ENCODE data around the gene GRAP2. TPM values are rescaled to one million over a fixed set of nuclear protein-coding genes. Genes with fewer than 3 reads are reported as not detected.

Gene GRAP2
- total and polyA plus RNA-seq, 9 of the 15 experiments (the other 6 are each of a cell fraction or from before 2014, with no cell fraction given) = 4.8 to 88.7 (median 60.4) TPM

DNA sequence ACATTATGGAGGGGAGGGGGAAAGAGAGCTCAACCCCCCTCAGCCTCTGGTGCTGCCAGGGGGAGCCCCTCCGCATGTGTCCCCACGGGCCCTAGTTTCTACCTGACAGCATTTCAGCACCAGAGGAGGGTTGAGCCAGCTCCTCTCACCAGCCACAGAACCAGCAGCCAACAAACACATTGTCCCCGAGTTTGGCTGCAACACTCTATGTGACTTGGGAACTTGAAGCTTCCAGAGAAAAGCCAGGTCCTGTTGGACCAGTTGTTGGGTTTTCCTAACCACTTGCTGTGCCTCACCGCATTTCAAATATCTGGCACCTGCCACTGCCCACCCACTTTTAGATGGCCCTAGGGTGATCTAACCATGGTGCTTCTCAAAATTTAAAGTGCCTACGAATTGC is 72.8 kb downstream of the GRAP2 start:
- no peak for FAIRE-seq
- Histone ChIP-seq H3K9me3 (replicated peaks; ENCODE audit: control insufficient read depth, insufficient read depth, low read depth, low read length) (no peaks in the 10 kb centered on the region), H3K4me3 (no peak overlapping the region), H2AFZ (ENCODE audit: low read depth, low read length) (no peak overlapping the region), H3K27me3 (ENCODE audit: control insufficient read depth in 2 of 2, insufficient read depth in 2 of 2, low read length in 2 of 2) (no peaks in the 10 kb centered on the region), H3K9ac (ENCODE audit: insufficient read depth in 1 of 2, low read depth in 2 of 2, low read length in 2 of 2) (no peak overlapping the region), H3K4me2 (ENCODE audit: insufficient read depth, low read length) (no peak overlapping the region), H3K79me2 (ENCODE audit: control insufficient read depth, insufficient read depth, low read length) (no peaks in the 10 kb centered on the region), H3K4me1 (replicated peaks in 1 of 2; ENCODE audit: control insufficient read depth in 2 of 2, insufficient read depth in 2 of 2, low read length in 2 of 2) (peaks cover 0 to 2% of the 10 kb centered on the region in 2 experiments; a peak in 1 of 5 replicates), H4K20me1 (replicated peaks; ENCODE audit: control insufficient read depth, insufficient read depth, low read length) (no peaks in the 10 kb centered on the region), H3K9me1 (ENCODE audit: control insufficient read depth, insufficient read depth, low read length) (no peaks in the 10 kb centered on the region), H3K36me3 (ENCODE audit: control insufficient read depth, insufficient read depth, low read length) (peaks cover 47% of the 10 kb centered on the region; the same call in 2 of the 3 replicates), H3K27ac (ENCODE audit: extremely low read depth, low read depth, low read length) (no peak overlapping the region)
- intact Hi-C loops (cut with micrococcal nuclease) = no loop called here
- ChIA-PET CTCF (ENCODE audit: low intra/inter-chr PET ratio) (no interaction called here), POLR2A (interaction anchor here (0.7 to 2.8 kb wide), 9 partner anchors 8 to 400 kb away, joined by 3 to 14 read pairs (median 5); no protein-coding TSS in a partner anchor)
- no TSS peak for BruUV-seq (replicated peaks)
- WGBS (ENCODE audit: insufficient coverage, low coverage, missing lambda C conversion rate) = 81% methylated on average over 4 of the region's 5 CpGs
- no peak for DNase-seq (ENCODE audit: extremely low read depth in 1 of 4, low spot score in 3 of 4)
- no peak; the same call in 2 of the 3 replicates for ATAC-seq
- in situ Hi-C loops (cut with MboI) = no loop called here
- TF ChIP-seq ERF (CRISPR knock-in tag; IDR thresholded peaks at IDR 0.05) (no peak), POLR2AphosphoS2 (IDR thresholded peaks at IDR 0.05; ENCODE audit: low read length) (peak; percentile 29; the same call in 1 of the 2 replicates)

DNA sequence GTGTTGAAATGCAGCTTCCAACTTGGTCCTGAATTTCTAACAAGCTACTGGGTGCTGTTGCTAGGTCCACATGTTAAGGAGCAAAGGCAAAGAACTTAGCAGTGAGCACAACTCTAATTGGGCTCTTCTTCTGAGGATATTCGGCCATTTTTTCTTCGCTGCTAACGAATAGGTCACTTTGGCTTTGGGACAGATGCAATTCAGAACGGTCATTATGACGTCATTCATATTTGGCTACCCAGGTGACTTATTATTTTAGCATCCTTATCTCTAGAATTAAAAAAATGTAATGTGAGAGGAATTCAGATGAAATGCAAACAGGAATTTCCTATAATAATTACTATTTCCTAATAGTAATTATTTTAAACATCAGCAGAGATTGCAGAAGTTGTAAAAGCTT is 73.2 kb downstream of the GRAP2 start:
- Histone ChIP-seq H3K4me3 (no peak overlapping the region), H3K4me1 (replicated peaks in 1 of 2; ENCODE audit: control insufficient read depth in 2 of 2, insufficient read depth in 2 of 2, low read length in 2 of 2) (peaks cover 0 to 2% of the 10 kb centered on the region in 2 experiments; a peak in 1 of 5 replicates), H4K20me1 (replicated peaks; ENCODE audit: control insufficient read depth, insufficient read depth, low read length) (no peaks in the 10 kb centered on the region), H3K4me2 (ENCODE audit: insufficient read depth, low read length) (no peak overlapping the region), H3K27ac (ENCODE audit: extremely low read depth, low read depth, low read length) (no peak overlapping the region), H3K9ac (ENCODE audit: insufficient read depth in 1 of 2, low read depth in 2 of 2, low read length in 2 of 2) (no peak overlapping the region), H3K27me3 (ENCODE audit: control insufficient read depth in 2 of 2, insufficient read depth in 2 of 2, low read length in 2 of 2) (no peaks in the 10 kb centered on the region), H3K36me3 (ENCODE audit: control insufficient read depth, insufficient read depth, low read length) (peaks cover 43% of the 10 kb centered on the region; the same call in 2 of the 3 replicates), H3K9me1 (ENCODE audit: control insufficient read depth, insufficient read depth, low read length) (no peaks in the 10 kb centered on the region), H3K9me3 (replicated peaks; ENCODE audit: control insufficient read depth, insufficient read depth, low read depth, low read length) (no peaks in the 10 kb centered on the region), H3K79me2 (ENCODE audit: control insufficient read depth, insufficient read depth, low read length) (no peaks in the 10 kb centered on the region), H2AFZ (ENCODE audit: low read depth, low read length) (no peak overlapping the region)
- WGBS (ENCODE audit: insufficient coverage, low coverage, missing lambda C conversion rate) = 74% methylated on average over 4 of the region's 5 CpGs
- in situ Hi-C loops (cut with MboI) = no loop called here
- ATAC-seq = no peak
- DNase-seq (ENCODE audit: extremely low read depth in 1 of 4, low spot score in 3 of 4) = no peak
- POLR2A ChIA-PET = interaction anchor here (0.7 to 2.8 kb wide), 9 partner anchors 9 to 400 kb away, joined by 3 to 14 read pairs (median 5); no protein-coding TSS in a partner anchor
- CTCF ChIA-PET (ENCODE audit: low intra/inter-chr PET ratio) = no interaction called here
- intact Hi-C loops (cut with micrococcal nuclease) = no loop called here
- peak; percentile 66; the same call in 1 of the 2 replicates for TF ChIP-seq ATF7 (IDR thresholded peaks at IDR 0.05)
- TF ChIP-seq BACH1 (tag; IDR thresholded peaks at IDR 0.05) = no peak
- TF ChIP-seq, protein P1, sequence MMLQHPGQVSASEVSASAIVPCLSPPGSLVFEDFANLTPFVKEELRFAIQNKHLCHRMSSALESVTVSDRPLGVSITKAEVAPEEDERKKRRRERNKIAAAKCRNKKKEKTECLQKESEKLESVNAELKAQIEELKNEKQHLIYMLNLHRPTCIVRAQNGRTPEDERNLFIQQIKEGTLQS (IDR thresholded peaks at IDR 0.05) = peak; percentile 70
- TF ChIP-seq, protein P1 (CRISPR knock-in tag; conservative IDR thresholded peaks at IDR 0.05) = no peak
- no peak for TF ChIP-seq NFATC3 (IDR thresholded peaks at IDR 0.05)
- no peak for TF ChIP-seq ATF1 (CRISPR knock-in tag; IDR thresholded peaks at IDR 0.05)
- peak; percentile 43; the same call in 1 of the 2 replicates for TF ChIP-seq ATF1 (tag; IDR thresholded peaks at IDR 0.05)
- FAIRE-seq = no peak
- no TSS peak for BruUV-seq (replicated peaks)

Data from K562 (cell line).